ENCODE measurements around the gene ARHGAP8.
"Not testable (repeated sequence)": the region's sequence is repeated elsewhere in the genome, so short reads cannot be mapped to it uniquely, and the experiment has no call there.

Gene ARHGAP8

DNA sequence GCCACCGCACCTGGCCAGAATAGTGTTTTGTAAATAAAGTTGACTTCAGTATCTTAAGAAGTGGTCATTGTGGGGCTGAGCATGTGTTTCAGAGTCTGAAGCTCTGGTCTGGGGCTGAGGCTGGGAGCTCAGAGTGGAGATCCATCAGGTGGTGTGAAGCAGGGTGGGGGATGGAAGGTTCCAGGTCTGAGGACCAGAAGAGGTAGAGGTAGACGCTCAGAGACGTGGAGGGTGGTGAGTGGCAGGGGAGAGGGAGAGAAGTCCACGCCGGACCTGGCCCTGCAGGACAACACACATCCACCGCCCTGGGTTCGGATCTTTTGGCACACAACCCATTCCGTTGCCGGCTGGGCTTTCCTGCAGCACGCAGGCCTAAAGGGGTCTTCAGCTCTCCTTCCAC, 40.7 kb downstream of the ARHGAP8 start:
- no peak overlapping the region for H3K4me3 ChIP-seq (ENCODE audit: low read depth, low read length)
- TF ChIP-seq, protein P1, sequence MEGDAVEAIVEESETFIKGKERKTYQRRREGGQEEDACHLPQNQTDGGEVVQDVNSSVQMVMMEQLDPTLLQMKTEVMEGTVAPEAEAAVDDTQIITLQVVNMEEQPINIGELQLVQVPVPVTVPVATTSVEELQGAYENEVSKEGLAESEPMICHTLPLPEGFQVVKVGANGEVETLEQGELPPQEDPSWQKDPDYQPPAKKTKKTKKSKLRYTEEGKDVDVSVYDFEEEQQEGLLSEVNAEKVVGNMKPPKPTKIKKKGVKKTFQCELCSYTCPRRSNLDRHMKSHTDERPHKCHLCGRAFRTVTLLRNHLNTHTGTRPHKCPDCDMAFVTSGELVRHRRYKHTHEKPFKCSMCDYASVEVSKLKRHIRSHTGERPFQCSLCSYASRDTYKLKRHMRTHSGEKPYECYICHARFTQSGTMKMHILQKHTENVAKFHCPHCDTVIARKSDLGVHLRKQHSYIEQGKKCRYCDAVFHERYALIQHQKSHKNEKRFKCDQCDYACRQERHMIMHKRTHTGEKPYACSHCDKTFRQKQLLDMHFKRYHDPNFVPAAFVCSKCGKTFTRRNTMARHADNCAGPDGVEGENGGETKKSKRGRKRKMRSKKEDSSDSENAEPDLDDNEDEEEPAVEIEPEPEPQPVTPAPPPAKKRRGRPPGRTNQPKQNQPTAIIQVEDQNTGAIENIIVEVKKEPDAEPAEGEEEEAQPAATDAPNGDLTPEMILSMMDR (IDR thresholded peaks at IDR 0.05; ENCODE audit: insufficient read depth, low read depth, low read length, missing control alignments): no peak
- DNase-seq (ENCODE audit: low read depth): no peak

DNA sequence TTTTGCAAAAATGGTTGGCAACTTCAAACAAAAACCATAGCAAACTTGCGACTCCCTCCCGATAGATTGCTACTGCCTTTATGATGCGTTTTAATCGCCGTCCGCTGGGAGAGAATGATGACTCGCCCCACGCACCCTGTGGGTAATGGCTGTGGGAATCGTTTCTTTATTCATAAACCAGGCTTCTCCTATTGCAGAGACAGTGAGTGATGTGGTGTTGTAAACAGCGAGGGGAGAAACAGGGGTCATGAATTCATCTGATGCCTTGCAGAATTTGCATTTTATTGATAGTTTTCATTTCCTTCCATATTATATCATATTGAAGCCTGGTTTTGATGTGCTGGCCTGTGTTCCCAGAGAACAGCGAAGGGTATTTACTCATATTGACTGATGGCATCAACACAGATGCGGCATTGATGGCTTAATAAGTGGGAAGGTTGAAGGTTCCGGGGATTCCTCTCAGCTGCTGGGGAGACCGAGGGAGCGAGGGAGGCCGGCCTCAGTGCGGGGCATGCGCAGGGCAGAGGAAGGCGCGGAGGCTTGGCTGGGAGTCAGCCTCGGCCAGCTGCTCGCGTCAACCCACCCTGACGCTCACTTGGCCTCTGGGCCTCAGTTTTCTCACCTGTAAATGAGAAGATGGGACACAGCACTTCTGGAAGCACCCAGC, 41.3 kb downstream of the ARHGAP8 start:
- no peak overlapping the region for H3K4me3 ChIP-seq (ENCODE audit: low read depth, low read length)
- DNase-seq (ENCODE audit: low read depth): no peak
- TF ChIP-seq, protein P1 (IDR thresholded peaks at IDR 0.05; ENCODE audit: insufficient read depth, low read depth, low read length, missing control alignments): no peak

DNA sequence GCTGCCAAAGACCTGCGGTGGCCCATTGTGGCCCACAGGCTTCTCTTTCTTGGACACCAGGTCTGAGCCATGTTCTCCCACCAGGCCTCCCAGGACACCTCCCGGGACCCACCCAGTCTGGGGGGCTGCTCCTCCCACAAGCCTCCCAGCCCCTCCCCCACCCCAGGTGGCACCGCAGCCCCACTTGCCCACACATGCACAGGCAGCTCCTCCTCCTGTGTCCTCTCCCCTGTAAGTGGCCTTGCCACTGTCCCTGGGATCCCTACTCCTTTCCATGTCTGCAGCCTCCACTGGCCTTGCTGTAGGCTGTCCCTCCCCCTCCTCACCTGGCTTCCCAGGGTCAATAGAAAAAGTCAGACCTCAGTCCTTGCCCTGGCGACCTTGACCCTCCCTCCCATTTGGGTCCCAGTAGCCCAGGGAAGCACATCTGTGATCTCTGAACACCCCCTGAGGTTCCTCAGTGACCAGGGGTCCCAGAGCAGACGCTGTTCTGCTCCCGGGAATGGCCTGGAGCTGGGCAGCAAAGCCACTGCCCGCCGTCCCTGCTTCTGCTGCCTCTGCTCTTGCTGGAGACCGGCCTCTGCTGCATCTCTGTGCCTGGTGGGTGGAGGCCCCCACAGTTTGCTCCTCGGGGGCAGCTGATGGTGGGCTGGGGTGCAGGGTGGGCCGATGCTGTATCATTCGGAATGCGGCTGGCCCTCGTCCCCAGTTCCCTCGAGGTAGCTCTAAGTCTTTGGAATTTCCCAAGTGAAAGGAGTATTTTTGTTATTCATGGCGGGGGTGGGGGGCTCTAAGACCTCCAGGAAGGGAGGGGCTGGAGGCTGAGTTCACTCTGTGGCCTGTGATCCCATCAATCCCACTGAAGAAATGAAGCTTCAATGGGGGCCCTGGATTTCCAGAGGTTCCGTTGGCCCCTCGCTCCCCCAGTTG, 43.6 kb downstream of the ARHGAP8 start:
- no peak overlapping the region for H3K4me3 ChIP-seq (ENCODE audit: low read depth, low read length)
- TF ChIP-seq, protein P1 (IDR thresholded peaks at IDR 0.05; ENCODE audit: insufficient read depth, low read depth, low read length, missing control alignments): no peak
- DNase-seq (ENCODE audit: low read depth): no peak

DNA sequence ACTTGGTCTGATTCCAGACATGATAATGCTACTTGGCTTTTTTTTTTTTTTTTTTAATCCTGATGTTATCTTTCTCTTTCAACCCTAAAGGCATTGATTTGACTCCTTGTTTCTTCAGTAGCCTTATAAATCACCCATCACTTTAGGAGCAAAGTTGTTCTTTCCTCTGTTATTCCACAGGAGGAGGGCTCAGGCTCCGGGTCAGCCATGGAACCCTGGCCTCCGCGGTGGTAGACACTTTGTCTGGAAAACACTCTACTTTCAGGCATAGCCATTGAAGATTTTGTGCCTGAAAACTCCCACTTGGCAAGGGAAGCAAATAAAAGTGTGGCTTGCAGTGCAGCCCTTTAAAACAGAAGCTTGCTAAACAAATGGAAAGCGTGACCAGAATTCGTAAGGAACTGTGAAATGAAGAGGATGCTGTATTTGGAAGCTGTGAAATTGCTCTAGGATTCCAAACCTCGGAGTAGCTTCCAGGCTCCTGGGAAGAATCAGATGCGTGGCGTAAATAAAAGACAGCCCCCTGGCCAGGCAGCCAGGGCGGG, 44.9 kb downstream of the ARHGAP8 start:
- no peak overlapping the region for H3K4me3 ChIP-seq (ENCODE audit: low read depth, low read length)
- DNase-seq (ENCODE audit: low read depth): no peak
- TF ChIP-seq, protein P1 (IDR thresholded peaks at IDR 0.05; ENCODE audit: insufficient read depth, low read depth, low read length, missing control alignments): no peak

DNA sequence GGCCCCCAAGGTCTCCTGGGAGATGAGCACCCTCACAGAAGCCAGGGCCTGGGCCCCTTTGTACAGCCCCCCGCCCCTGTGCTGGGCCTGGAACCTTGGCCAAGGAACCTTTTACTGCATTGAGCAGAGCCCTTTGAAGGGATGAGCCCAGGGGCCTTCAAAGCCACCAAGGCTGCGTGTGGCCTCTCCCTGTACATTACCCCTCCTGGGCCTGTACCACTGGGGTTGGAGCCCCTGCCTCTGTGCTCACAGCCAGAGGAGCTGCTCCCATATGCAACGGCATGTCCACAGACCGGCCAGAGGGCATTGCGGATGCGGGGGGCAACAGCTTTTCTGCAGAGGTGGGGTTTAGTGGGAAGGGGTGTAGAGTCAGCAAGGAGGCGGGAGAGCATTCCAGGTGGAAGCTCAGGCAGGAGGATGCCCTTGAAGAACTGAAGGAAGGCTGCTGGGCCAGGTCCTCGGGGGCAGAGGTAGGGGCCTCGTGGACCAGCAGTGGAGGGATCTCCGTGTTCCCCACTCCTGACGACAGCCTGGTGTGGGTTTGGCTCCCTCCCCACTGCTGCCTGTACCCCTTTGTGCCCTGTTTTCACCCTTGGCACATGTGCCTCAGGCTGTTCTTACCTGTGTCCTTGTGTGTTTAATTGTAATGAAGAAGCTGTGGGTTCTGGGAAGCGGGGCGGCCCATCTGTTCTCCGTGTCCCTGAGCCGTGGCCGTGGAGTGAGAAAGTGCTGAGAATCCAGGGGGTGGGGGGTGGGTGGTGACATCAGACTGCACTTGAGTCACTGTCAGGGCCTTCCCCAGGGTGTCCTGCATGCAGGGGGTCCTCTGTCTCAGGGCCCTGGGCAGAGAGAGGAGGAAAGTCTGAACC, 46.9 kb downstream of the ARHGAP8 start:
- H3K4me3 ChIP-seq (ENCODE audit: low read depth, low read length): no peak overlapping the region
- TF ChIP-seq, protein P1 (IDR thresholded peaks at IDR 0.05; ENCODE audit: insufficient read depth, low read depth, low read length, missing control alignments): no peak
- no peak for DNase-seq (ENCODE audit: low read depth)

DNA sequence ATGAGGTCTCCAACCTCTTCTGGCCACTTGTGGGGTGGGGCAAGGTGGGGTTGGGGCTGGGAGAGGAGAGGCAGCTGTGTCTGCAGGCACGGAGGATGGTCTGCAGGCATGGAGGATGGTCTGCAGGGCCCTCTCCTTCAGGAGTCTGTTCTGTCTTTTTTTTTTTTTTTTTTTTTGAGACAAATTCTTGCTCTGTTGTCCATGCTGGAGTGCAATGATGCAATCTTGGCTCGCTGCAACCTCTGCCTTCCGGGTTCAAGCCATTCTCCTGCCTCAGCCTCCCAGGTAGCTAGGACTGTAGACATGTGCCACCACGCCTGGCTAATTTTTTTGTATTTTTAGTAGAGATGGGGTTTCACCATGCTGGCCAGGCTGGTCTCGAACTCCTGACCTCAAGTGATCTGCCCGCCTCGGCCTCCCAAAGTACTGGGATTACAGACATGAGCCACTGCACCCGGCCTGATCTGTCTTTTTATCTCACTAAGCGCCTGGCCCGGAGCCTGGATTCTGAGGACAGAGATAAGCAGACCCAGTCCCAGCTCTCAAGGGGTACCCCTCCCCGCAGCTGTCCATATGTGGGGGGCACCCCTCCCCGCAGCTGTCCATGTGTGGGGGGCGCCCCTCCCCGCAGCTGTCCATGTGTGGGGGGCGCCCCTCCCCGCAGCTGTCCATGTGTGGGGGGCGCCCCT, 47.7 kb downstream of the ARHGAP8 start:
- not testable (repeated sequence) for DNase-seq (ENCODE audit: low read depth); H3K4me3 ChIP-seq (ENCODE audit: low read depth, low read length)

Measured in GM12865 (cell line).